HG03095 (cell line): ENCODE results near the gene MSRB3.
"Not testable (repeated sequence)": the region's sequence is repeated elsewhere in the genome, so short reads cannot be mapped to it uniquely, and the experiment has no call there.

Source experiments
- ATAC-seq: cut with Tn5 transposase; IDR thresholded peaks from one replicate; pipeline ENCODE4 v1.9.1; 2021; ENCODE audit warnings: moderate library complexity; ENCODE audit not compliant: unreplicated experiment

Gene MSRB3

DNA sequence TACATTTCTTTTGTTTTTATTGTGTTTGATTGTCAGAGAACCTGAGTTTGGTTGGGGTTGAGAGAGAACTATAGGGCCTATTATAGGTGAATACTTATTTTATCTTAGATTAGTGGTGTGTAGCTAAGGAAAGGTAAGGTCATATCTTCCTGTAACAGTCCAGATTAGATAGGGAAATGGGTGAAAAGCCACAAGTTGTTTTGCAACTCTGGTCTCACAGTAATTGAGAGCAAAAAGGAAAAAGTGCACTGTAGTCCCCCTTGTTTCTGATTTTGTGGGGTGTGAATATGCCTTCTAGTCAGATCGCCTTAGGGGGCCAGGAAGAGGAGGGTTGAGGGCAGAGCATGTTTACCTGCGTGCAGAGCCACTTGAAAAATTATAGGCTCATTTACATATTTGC, 8.9 kb downstream of the MSRB3 start:
- no peak for ATAC-seq

DNA sequence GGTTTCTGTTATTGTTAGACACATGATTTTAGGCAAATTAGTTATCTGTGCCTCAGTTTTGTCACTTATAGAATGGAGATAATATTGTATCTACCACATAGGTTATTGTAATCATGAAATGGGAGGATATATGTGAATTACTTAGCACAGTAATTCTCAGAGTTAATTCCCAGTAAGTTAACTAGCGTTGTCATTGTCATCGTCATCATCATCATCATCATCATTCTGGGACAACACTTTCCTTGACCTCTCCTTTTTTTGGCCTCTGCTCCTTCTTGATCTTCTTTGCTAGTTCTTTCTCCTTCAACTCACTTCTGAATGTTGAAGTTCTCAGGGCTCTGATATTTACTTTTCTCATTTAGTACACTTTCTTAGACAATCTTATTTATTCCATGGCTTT, 13.8 kb downstream of the MSRB3 start:
- no peak for ATAC-seq

DNA sequence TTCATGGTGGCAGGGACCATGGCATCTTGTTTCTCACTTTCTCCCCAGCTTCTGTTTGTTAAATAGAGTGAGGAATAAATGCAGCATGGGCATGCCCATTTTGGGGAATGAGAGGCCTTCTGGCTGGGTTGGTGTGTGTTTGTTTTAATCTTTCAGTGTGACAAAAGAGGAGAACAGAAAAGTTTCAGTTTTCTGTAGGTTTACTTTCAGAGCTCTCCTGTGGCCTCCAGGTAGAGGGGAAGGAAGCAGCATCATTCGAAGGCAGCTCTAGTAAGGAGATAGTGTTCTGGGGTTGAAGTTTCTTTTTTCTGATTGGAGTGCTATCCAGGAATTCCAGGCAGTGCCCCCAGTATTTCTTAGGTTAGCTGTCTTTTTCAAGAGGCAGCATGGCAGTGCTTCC, 15.3 kb downstream of the MSRB3 start:
- ATAC-seq, result no peak

- ATAC-seq, result no peak
These were observed 16.3 kb downstream of the MSRB3 start for GRCh38 chr12:65294641-65295262.

DNA sequence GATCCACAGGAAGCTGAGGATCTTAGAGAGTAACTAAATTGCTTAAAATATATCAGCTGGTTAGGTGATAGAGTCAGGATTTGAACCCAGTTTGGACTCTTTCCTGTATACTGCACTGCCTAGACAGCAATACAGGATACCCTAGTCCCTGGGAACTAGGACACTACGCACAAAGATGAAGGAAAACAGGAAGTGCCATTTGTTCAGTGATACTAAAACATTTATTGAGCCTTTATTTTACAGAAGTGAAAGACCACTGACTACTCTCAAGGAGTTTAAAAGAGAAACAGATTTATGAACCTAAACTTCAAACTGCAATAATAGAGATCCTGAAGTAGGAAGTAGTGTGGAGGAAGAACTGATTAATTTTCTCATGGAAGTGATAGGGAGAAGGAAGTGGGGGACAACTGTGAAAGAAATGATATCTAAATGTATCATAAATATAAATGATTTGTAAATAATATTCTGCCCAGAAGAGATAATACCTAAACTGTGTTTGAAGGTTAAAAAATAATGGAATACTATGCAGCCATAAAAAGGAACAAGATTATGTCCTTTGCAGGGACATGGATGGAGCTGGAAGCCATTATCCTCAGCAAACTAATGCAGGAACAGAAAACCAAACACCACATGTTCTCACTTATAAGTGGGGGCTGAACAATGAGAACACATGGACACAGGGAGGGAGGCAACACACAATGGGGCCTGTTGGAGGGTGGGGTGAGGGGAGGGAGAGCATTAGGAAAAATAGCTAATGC, 18.2 kb downstream of the MSRB3 start:
- no peak for ATAC-seq

DNA sequence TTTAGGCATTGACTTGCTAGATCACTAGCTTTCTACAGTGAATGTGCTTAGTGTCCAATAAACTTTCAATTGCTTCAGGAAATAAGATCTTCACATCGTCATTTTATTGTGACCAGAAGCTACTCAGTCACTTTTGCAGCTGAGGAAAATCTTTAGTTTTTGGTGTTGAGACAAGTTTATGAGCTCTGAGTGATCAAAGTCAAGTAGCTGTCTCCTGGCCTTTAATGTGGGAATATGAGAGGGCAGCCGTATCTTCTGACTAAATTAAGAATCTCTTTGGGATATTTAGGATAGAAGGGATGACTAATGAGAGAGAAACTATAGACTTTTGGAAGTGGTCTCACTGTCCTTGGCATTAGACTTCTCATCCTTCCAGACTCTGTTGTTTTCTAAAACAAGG, 21.6 kb downstream of the MSRB3 start:
- ATAC-seq, result no peak

DNA sequence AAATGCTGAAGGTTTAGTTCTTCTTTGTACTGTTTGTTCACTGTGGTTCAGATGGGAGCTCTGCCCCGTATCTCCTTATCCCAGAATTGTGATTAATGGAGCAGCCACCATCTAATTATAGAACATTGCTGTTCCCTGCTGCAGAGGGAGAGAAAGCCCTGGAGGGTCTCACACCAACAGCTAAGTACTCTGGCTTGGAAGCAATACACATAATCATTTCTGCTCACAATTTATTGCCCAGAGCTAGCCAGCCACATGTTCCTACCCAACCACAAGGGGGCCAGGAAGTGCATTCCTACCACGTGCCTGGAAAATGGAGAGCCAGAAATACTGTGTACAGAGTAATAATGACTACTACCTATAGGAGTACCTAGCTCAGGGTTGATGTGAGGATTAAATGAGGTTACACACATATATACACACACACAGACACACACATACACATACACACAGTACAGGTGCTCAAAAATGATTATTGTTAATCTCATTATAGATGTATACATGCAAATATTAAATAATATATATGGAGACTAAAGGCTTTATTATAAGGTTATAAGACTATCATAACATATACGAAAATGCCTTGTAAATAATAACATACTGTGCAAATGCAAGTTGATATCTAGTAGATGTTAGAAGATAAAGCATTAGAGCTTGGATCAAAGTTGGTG, 22.3 kb downstream of the MSRB3 start:
- ATAC-seq, result no peak

DNA sequence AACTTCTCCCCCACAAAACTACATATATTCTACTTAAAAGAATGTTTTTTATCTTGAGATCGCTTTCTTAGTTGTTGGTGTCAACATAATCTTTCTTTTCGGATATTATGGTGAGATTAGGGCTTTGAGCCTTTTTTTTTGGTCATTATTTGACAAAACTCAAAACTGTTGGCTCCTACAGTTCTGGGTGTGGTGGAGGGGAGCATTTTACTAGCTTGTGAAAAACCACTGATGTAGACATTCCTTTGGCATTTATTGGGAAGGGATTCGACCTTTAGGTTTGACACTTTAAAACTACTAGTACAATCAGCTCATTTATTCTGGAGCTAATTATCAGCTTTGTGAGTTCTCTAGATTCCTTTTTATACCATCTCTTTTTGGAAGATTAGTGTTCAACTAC, 24.4 kb downstream of the MSRB3 start:
- ATAC-seq, result no peak

GRCh38 chr12:65305346-65305950, 27.0 kb downstream of the MSRB3 start:
- ATAC-seq, result no peak

GRCh38 chr12:65306366-65307168, 28.1 kb downstream of the MSRB3 start:
- no peak for ATAC-seq

- ATAC-seq, result no peak
These were observed 28.7 kb downstream of the MSRB3 start for GRCh38 chr12:65307169-65307501.

DNA sequence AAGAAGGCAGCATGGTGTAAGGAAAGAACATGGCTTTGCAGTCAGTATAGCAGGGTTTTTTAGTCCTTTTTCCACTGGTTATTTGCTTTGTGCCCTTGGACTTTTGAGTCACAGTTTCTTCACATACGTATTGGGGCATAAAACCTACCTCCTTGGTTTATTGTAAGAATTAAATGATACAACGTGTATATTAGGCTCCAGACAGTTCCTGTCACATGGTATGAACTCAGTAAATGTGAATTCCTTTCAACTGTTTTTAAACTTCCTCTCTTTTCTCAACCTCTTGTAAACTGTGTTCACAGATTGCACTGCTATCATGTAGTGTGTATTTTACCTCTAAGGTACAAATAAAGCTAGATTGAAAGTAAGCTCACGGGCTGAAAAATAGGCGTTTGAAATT, 29.5 kb downstream of the MSRB3 start:
- ATAC-seq, result no peak

GRCh38 chr12:65308601-65309071, 30.2 kb downstream of the MSRB3 start:
- ATAC-seq, result no peak

DNA sequence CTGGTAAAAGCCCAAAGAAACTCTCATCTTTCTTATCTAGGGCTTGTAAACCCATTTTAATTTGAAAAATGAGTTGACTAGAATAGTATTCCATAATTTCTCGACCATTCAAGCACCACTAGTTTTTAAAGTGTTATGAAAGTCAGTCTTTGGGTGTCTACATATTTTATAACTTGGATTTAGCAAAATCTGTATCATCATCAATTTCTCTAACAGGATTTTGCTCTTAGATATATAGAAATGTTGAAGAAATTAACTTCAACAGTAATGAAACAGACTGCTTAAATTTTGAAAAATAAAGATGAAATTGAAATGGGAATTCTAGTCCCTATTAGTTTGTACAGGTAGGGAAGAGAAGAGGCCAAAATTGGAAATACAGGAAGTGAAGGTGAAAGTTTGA, 32.8 kb downstream of the MSRB3 start:
- ATAC-seq, result no peak

GRCh38 chr12:65313719-65314317, 35.3 kb downstream of the MSRB3 start:
- no peak for ATAC-seq

- not testable (repeated sequence) for ATAC-seq
These were observed 36.8 kb downstream of the MSRB3 start for GRCh38 chr12:65315238-65315637.

- ATAC-seq, result no peak
These were observed 39.8 kb downstream of the MSRB3 start for GRCh38 chr12:65318186-65318685.

GRCh38 chr12:65319688-65320200, 41.3 kb downstream of the MSRB3 start:
- ATAC-seq, result no peak

- no peak for ATAC-seq
These were observed 44.6 kb downstream of the MSRB3 start for GRCh38 chr12:65323070-65323469.

DNA sequence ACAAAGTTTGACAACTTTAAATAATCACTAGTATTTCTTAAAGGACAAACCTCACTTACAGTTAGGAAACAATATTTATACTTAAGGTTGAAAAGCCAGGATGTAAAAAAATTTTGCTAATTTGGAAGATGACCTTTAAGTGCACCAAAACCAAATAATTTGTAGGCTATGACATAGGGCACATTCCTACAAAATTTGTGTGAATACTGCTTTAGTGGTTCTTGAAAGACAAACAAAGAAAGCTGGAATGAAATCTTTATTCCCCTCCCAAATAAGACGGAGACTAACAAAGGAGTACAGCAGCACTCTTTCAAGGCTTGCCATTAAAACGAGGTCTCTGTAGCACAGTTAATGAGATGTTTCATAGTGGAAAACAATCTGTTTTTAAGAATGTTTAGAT, 45.6 kb downstream of the MSRB3 start:
- no peak for ATAC-seq
